HL-60/S4 treated with retinoic acid at 250 ng/mL for 4 days and 3 days (cell line): ENCODE results near the gene NUTM1.
"Not testable (repeated sequence)": the region's sequence is repeated elsewhere in the genome, so short reads cannot be mapped to it uniquely, and the experiment has no call there.

Experiments used
- in situ Hi-C: fragments of 300-500 bp; cut with MboI; formaldehyde crosslinking; loops from 2 replicates; pipeline ENCODE4 v1.7.0; 2022; ENCODE audit warnings: low sequenced_read_pairs

The NUTM1 gene

GRCh38 chr15:34362047-34362773 lies 19.1 kb downstream of the NUTM1 start:
- in situ Hi-C loops: loop anchor here (10.0 to 25.0 kb wide), 3 partner anchors 73 to 250 kb away; partner anchors contain the start of genes EMC7, GOLGA8A, GOLGA8B and PGBD4

GRCh38 chr15:34364041-34364440 lies 20.9 kb downstream of the NUTM1 start:
- in situ Hi-C loops: loop anchor here (10.0 to 25.0 kb wide), 3 partner anchors 71 to 252 kb away; partner anchors contain the start of genes EMC7, GOLGA8A, GOLGA8B and PGBD4

GRCh38 chr15:34365091-34365825 lies 22.1 kb downstream of the NUTM1 start:
- in situ Hi-C loops: loop anchor here (10.0 to 25.0 kb wide), 3 partner anchors 70 to 253 kb away; partner anchors contain the start of genes EMC7, GOLGA8A, GOLGA8B and PGBD4

GRCh38 chr15:34365836-34366235 lies 22.7 kb downstream of the NUTM1 start:
- in situ Hi-C loops: loop anchor here (10.0 to 25.0 kb wide), 3 partner anchors 69 to 254 kb away; partner anchors contain the start of genes EMC7, GOLGA8A, GOLGA8B and PGBD4

- in situ Hi-C loops: loop anchor here (10.0 to 25.0 kb wide), 3 partner anchors 68 to 254 kb away; partner anchors contain the start of genes EMC7, GOLGA8A, GOLGA8B and PGBD4
These were observed 23.4 kb downstream of the NUTM1 start for GRCh38 chr15:34366271-34367065.

- in situ Hi-C loops: loop anchor here (10.0 to 25.0 kb wide), 3 partner anchors 67 to 255 kb away; partner anchors contain the start of genes EMC7, GOLGA8A, GOLGA8B and PGBD4
These were observed 24.3 kb downstream of the NUTM1 start, which contains the start of gene LPCAT4 for GRCh38 chr15:34367101-34368081. Gene LPCAT4 (minus strand): TSS chr15:34367196. CDS start chr15:34367100, 96 bp downstream.

GRCh38 chr15:34370129-34370528 lies 27.0 kb downstream of the NUTM1 start:
- in situ Hi-C loops: loop anchor here (25.0 kb wide), 2 partner anchors 217 to 258 kb away; partner anchors contain the start of genes EMC7, GOLGA8B and PGBD4

- in situ Hi-C loops: loop anchor here (25.0 kb wide), 2 partner anchors 217 to 258 kb away; partner anchors contain the start of genes EMC7, GOLGA8B and PGBD4
These were observed 27.5 kb downstream of the NUTM1 start for GRCh38 chr15:34370643-34371042.

- in situ Hi-C loops: loop anchor here (25.0 kb wide), 2 partner anchors 213 to 262 kb away; partner anchors contain the start of genes EMC7, GOLGA8B and PGBD4
These were observed 30.8 kb downstream of the NUTM1 start for GRCh38 chr15:34373951-34374350.

- in situ Hi-C loops: loop anchor here (25.0 kb wide), 2 partner anchors 212 to 263 kb away; partner anchors contain the start of genes EMC7, GOLGA8B and PGBD4
These were observed 31.7 kb downstream of the NUTM1 start for GRCh38 chr15:34374816-34375215.

GRCh38 chr15:34375541-34375940 lies 32.4 kb downstream of the NUTM1 start:
- in situ Hi-C loops: not testable (repeated sequence)

GRCh38 chr15:34376856-34377255 lies 33.7 kb downstream of the NUTM1 start:
- in situ Hi-C loops: no loop called here

GRCh38 chr15:34380491-34380890 lies 37.4 kb downstream of the NUTM1 start:
- in situ Hi-C loops: not testable (repeated sequence)

- in situ Hi-C loops: not testable (repeated sequence)
These were observed 38.9 kb downstream of the NUTM1 start for GRCh38 chr15:34381829-34382521.

GRCh38 chr15:34389594-34390086 lies 46.5 kb downstream of the NUTM1 start:
- in situ Hi-C loops: not testable (repeated sequence)

- in situ Hi-C loops: not testable (repeated sequence)
These were observed 49.9 kb downstream of the NUTM1 start for GRCh38 chr15:34392981-34393380.

GRCh38 chr15:34397637-34398259 lies 54.6 kb downstream of the NUTM1 start:
- in situ Hi-C loops: not testable (repeated sequence)

- in situ Hi-C loops: not testable (repeated sequence)
These were observed 60.1 kb downstream of the NUTM1 start for GRCh38 chr15:34403160-34403598.
